H1 (cell line): ENCODE data around the gene EDN1. TPM values are rescaled to one million over a fixed set of nuclear protein-coding genes. Genes with fewer than 3 reads are reported as not detected.

Experiments used
- SIRT6 ChIP-seq: IDR thresholded peaks from one replicate; pipeline ENCODE4 v1.7.1; 2012; ENCODE audit warnings: low read length, inconsistent platforms
- polyA plus RNA-seq, 7 experiments: library from polyadenylated mRNA; depleted of rRNA in 3 of 7; stranded (reverse) in 5 of 7; unstranded in 2 of 7; fragments of >200 nt in 5 of 7; fragments of 200-250 nt in 2 of 7; gene quantifications; 1 replicate in 5 of 7; 2 replicates in 1 of 7; 4 replicates in 1 of 7; pipeline versions ENCODE4 v1.2.1 to v1.2.3, GENCODE V29; 2011 to 2013; ENCODE audit warnings: missing spikeins in 2 of 7, mixed read lengths in 2 of 7
- total RNA-seq: library from RNA; stranded (reverse); fragmentation: NEBNext Ultra II Directional; extraction: Animal tissue kit (Norgen Biotek cat#: 25700); gene quantifications from 2 replicates; pipeline ENCODE4 v1.2.1, GENCODE V29; 2021

Gene EDN1
- total and polyA plus RNA-seq, 2 of the 8 experiments (the other 6 are each of a cell fraction or from before 2014, with no cell fraction given): 0.23 to 1.1 TPM

GRCh38 chr6:12296255-12296573 is 6.1 kb downstream of the EDN1 start (continued):
- no peak for TF ChIP-seq SIRT6
